Measurements from ENCODE around the gene CCDC178.

CCDC178 gene

DNA sequence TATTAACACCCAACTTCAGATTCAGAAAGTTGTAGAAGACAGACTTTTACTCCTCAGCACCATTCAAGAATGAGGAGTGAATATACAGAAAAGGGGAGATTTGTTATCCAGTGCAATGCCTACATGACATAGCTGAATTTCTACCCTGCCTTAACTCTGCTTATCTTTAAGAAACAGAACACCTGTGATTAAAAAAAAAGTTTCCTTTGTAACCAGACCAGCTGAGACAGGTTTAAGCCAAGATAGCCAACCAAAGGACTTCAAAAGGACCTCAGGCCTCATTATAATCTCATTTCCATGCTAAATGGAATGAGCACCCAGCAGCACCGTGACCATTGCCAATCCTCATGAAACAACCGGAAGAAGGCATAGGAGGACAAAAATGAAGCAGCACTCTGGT, 122.9 kb downstream of the CCDC178 start:
- no peak for TF ChIP-seq ZNF274 (IDR thresholded peaks at IDR 0.05; ENCODE audit: low read depth, low read length)
- H3K4me3 ChIP-seq (ENCODE audit: low read length): no peak overlapping the region

DNA sequence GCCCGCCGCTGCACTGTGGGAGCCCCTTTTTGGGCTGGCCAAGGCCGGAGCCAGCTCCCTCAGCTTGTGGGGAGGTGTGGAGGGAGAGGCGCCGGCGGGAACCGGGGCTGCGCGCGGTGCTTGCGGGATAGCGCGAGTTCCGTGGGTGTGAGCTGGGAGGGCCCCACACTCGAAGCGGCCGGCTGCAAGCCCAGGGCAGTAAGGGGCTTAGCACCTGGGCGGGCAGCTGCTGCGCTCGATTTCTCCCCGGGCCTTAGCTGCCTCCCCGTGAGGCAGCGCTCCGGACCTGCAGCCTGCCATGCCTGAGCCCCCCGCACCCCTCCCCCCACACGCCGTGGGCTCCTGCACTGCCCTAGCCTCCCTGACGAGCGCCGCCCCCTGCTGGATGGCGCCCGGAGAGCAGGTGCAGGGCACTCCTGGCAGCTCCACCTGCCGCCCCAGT, 124.4 kb downstream of the CCDC178 start:
- no peak for TF ChIP-seq ZNF274 (IDR thresholded peaks at IDR 0.05; ENCODE audit: low read depth, low read length)
- no peak overlapping the region for H3K4me3 ChIP-seq (ENCODE audit: low read length)

DNA sequence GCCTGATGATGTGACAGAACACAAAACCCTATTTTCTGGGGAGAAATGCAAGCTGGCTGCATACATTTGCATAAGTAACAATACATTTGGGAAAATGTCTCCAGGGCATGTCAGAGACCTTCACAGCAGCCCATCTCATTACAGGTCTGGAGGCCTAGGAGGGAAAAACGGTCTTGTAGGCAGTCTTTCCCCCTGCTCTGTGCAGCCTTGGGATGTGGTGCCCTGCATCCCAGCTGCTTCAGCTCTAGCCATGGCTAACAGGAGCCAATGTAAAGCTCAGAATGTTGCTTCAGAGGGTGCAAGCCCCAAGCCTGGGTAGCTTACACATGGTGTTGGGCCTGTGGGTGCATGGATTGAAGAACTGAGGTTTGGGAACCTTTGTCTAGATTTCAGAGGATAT, 133.0 kb downstream of the CCDC178 start:
- H3K4me3 ChIP-seq (ENCODE audit: low read length): no peak overlapping the region
- no peak for TF ChIP-seq ZNF274 (IDR thresholded peaks at IDR 0.05; ENCODE audit: low read depth, low read length)

GRCh38 chr18:33304277-33304676, 136.2 kb downstream of the CCDC178 start:
- TF ChIP-seq ZNF274 (IDR thresholded peaks at IDR 0.05; ENCODE audit: low read depth, low read length): no peak
- no peak overlapping the region for H3K4me3 ChIP-seq (ENCODE audit: low read length)

- TF ChIP-seq ZNF274 (IDR thresholded peaks at IDR 0.05; ENCODE audit: low read depth, low read length): no peak
- no peak overlapping the region for H3K4me3 ChIP-seq (ENCODE audit: low read length)
Measured at GRCh38 chr18:33291539-33291938, 149.0 kb downstream of the CCDC178 start.

GRCh38 chr18:33288082-33288716, 152.3 kb downstream of the CCDC178 start:
- no peak overlapping the region for H3K4me3 ChIP-seq (ENCODE audit: low read length)

DNA sequence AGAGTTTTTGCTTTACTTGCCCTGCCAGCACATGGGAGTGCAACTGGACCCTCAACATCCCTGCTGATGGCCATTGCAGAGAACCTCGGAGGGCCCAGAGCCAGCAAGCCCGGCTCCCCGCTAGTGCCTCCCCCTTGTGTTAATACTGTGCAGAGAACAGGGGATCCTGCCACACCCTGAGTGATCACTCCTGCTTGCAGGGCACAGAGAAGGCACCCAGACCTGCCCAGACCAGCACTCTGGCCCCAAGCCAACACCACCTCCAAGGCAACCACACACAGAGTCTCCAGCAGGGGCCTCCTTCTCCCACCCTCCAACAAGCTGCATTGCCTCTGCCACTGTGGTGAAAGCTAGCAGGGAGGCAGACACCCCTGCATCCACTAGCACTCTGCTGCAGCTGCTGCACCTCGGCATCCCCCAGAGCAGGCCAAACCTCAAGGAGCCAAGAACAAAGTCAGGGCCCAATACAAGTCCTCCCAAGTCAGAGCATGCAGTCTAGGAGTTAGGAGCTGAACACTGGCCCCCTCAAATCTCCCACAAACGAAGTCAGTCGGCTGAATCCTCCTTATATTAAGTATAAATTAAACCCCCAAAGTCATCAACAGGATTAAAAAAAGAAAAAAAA, 157.7 kb downstream of the CCDC178 start:
- no peak overlapping the region for H3K4me3 ChIP-seq (ENCODE audit: low read length)
- TF ChIP-seq ZNF274 (IDR thresholded peaks at IDR 0.05; ENCODE audit: low read depth, low read length): no peak

More at GRCh38 chr18:33288082-33288716, 152.3 kb downstream of the CCDC178 start:
- TF ChIP-seq ZNF274 (IDR thresholded peaks at IDR 0.05; ENCODE audit: low read depth, low read length): no peak

DNA sequence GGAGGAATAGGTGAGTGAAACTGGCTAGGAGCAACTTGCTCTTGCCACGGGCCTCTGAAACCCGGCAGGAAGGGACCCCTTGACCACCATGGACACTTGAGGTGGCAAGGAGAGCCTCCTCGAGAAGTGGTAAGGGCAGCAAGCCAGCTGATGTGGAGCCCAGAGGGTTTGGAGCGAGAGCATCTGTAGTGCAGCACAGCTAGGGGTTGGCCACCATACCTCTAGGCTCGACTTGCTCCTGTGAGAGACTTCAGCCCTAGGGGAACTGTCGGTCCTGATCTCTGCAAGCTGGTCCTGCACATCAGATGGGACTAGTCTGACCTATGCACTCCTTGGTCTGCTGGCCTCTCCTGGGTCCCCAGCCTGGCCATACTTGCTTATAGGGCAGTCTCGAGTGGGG, 158.4 kb downstream of the CCDC178 start:
- TF ChIP-seq ZNF274 (IDR thresholded peaks at IDR 0.05; ENCODE audit: low read depth, low read length): no peak
- no peak overlapping the region for H3K4me3 ChIP-seq (ENCODE audit: low read length)

DNA sequence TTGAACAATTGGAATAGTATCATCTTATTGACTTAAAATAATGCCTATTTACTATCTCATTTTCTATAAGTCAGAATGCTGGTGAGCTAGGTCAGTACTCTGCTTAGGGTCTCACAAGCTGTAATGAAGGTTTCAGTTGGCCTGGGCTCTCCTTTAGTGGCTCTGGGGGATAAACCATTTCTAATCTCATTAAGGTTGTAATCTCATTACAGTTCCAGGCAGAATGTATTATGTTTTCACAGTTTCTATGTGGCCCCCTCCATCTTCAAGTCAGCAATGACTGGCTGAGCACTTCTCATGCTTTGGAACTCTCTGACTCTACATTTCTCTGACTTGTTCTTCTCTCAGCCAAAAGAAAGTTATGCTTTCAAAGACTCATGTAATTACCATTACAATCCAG, 163.1 kb downstream of the CCDC178 start:
- no peak for TF ChIP-seq ZNF274 (IDR thresholded peaks at IDR 0.05; ENCODE audit: low read depth, low read length)

DNA sequence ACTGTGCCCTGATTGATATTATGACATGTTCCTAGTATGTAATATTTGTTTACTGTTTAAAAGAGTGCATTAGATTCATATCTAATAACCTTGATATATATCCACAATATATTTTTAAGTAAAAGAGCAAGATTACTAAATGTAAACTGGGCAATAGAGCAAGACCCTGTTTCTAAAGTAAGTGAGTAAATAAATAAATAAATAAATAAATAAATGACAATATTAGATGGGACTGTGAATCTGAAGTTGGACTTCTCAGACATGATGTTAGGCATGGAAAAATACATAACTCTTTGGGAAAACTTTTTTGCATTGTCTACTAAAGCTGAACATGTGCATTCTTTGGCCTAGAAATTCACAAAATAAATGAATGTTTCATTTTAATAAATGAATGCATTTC, 164.7 kb downstream of the CCDC178 start:
- TF ChIP-seq ZNF274 (IDR thresholded peaks at IDR 0.05; ENCODE audit: low read depth, low read length): no peak
- H3K4me3 ChIP-seq (ENCODE audit: low read length): no peak overlapping the region

More for the DNA sequence above, 163.1 kb downstream of the CCDC178 start:
- no peak overlapping the region for H3K4me3 ChIP-seq (ENCODE audit: low read length)

DNA sequence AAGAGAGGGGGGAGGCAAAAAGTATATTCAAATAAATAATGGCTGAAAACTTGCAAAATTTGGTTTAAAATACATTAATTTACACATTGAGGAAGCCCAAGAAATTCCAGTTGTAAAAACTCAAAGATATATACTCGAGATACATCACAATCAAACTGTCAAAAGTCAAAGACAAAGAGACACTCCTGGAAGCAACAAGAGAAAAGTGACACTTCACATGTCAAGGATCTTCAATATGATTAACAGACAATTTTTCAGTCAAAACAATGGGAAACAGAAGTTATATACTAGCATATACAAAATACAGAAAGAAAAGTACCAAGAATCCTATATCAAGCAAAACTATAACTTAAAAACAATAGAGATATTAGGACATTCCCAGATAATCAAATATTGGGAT, 170.2 kb downstream of the CCDC178 start:
- no peak for TF ChIP-seq ZNF274 (IDR thresholded peaks at IDR 0.05; ENCODE audit: low read depth, low read length)
- no peak overlapping the region for H3K4me3 ChIP-seq (ENCODE audit: low read length)

DNA sequence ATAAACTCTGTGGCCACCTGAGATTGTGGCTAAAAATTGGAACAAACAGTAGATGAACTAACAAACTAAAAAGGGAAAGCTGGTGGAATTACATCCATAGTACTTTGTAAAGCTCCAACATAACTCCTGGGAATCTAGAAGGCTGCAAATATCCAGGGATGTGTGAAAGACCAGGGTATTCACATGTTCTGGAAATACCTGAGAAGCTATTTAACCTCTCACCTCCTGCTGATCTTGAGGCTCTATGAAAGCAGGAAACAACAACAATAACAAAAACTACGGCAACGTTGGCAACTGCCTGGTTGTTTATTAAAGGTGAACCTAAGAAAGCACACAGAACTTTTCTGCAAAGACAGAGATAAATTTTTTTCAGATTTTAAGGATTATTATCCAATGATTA, 171.3 kb downstream of the CCDC178 start:
- no peak overlapping the region for H3K4me3 ChIP-seq (ENCODE audit: low read length)
- no peak for TF ChIP-seq ZNF274 (IDR thresholded peaks at IDR 0.05; ENCODE audit: low read depth, low read length)

DNA sequence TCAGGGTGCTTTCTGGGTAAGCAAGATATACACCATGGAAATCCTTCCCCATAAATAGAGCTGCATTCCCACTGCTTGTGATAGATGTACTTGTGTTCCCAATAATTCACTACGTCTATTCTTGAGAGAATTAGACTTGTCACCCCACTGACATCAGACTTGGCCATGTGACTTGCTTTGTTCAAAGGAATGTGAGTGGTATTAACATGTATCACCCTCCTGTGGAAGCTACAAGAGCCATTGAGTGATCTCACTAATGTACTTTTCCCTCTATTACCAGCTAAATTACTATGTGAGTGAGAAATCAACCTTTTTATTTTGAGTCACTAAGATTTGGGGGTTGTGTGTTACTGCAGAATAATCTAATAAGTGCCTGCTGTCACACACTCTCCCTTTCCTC, 176.0 kb downstream of the CCDC178 start:
- no peak for TF ChIP-seq ZNF274 (IDR thresholded peaks at IDR 0.05; ENCODE audit: low read depth, low read length)
- H3K4me3 ChIP-seq (ENCODE audit: low read length): no peak overlapping the region

GRCh38 chr18:33239298-33239697, 201.2 kb downstream of the CCDC178 start:
- no peak for TF ChIP-seq ZNF274 (IDR thresholded peaks at IDR 0.05; ENCODE audit: low read depth, low read length)

GRCh38 chr18:33232318-33232626, 208.2 kb downstream of the CCDC178 start:
- no peak for TF ChIP-seq ZNF274 (IDR thresholded peaks at IDR 0.05; ENCODE audit: low read depth, low read length)
- H3K4me3 ChIP-seq (ENCODE audit: low read length): no peak overlapping the region

More at GRCh38 chr18:33239298-33239697, 201.2 kb downstream of the CCDC178 start:
- no peak overlapping the region for H3K4me3 ChIP-seq (ENCODE audit: low read length)

Data from GM08714 (cell line).